Fibroblast of the aortic adventitia (primary cell): Measurements from ENCODE around the gene CENPN. TPM values are rescaled to one million over a fixed set of nuclear protein-coding genes. Genes with fewer than 3 reads are reported as not detected.
A peak's percentile ranks its signal among the peaks of the same experiment; 100 is the strongest.

Experiments
- DNase-seq: peaks from one replicate; pipeline ENCODE4 v3.0.0-alpha.2; 2010; ENCODE audit warnings: low read depth
- H3K4me3 ChIP-seq: 2 replicates; pipeline ENCODE4 v1.5.1; 2011; ENCODE audit warnings: low read depth, mild to moderate bottlenecking, control low read depth, low read length, moderate library complexity
- total RNA-seq: library from RNA; depleted of rRNA; stranded (reverse); fragments of >200 nt; gene quantifications from 2 replicates; pipeline ENCODE4 v1.2.3, GENCODE V29; 2012; ENCODE audit warnings: low replicate concordance
- TF ChIP-seq, protein P1 (sequence below): IDR thresholded peaks from 2 replicates; pipeline ENCODE4 v1.5.1; 2011; ENCODE audit warnings: mild to moderate bottlenecking, low read length, control low read depth, inconsistent platforms; ENCODE audit not compliant: insufficient read depth

Gene CENPN
- total RNA-seq, 1 donor: 65.5 TPM

DNA sequence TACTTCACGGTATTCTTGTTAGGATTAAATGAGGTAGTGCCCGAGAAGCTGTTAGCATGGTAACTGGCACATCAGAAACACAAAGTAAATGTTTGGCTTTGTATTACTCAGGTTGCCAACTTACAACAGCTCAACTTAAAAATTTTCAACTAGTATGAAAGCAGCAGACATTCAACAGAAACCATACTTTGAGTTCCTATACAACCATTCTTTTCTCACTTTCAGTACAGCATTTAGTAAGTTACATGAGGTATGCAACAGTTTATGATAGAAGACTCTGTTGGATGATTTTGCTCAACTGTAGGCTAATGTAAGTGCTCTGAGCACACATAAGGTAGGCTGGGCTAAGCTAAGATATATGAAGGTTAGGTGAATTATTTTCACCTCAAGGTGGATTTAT is 7.7 kb downstream of the CENPN start:
- H3K4me3 ChIP-seq: no peak overlapping the region
- no peak for DNase-seq
- TF ChIP-seq, protein P1, sequence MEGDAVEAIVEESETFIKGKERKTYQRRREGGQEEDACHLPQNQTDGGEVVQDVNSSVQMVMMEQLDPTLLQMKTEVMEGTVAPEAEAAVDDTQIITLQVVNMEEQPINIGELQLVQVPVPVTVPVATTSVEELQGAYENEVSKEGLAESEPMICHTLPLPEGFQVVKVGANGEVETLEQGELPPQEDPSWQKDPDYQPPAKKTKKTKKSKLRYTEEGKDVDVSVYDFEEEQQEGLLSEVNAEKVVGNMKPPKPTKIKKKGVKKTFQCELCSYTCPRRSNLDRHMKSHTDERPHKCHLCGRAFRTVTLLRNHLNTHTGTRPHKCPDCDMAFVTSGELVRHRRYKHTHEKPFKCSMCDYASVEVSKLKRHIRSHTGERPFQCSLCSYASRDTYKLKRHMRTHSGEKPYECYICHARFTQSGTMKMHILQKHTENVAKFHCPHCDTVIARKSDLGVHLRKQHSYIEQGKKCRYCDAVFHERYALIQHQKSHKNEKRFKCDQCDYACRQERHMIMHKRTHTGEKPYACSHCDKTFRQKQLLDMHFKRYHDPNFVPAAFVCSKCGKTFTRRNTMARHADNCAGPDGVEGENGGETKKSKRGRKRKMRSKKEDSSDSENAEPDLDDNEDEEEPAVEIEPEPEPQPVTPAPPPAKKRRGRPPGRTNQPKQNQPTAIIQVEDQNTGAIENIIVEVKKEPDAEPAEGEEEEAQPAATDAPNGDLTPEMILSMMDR: no peak

DNA sequence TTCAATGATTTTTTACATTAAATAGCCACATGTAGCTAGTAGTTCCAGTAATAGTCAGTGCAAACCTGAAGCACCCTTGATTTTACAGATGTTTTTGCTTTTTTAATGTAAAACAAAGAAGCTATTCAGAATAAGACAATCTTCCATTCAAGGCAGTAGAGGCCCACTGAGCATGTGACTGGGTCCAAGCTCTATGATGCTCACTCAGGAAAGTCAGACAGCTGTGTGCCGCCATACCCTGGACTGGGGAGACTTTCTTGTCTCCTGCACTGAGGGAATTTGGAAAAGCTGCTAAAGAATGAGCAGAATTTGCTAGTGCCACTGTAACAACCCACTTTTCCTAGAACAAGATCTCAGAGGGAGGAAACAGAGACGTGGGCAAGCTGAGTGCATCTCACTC is 11.5 kb downstream of the CENPN start:
- no peak overlapping the region for H3K4me3 ChIP-seq
- DNase-seq: no peak
- TF ChIP-seq, protein P1: no peak

DNA sequence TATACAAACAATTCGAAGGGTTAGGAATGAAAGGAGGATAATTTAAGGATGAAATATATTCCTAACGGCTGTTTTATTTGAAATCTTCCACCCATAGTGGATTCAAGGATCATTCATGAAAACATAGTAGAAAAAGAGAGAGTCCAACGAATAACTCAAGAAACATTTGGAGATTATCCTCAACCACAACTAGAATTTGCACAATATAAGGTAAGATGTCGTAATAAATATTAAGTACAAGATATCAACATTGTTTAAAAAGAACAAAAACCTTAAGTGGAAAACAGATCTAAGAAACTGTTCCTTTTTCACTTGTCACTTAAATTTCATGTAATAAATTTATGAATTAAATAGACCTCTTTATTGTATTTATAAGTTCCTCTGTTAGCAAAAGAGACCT is 19.4 kb downstream of the CENPN start:
- no peak for DNase-seq
- TF ChIP-seq, protein P1: no peak
- H3K4me3 ChIP-seq: no peak overlapping the region

DNA sequence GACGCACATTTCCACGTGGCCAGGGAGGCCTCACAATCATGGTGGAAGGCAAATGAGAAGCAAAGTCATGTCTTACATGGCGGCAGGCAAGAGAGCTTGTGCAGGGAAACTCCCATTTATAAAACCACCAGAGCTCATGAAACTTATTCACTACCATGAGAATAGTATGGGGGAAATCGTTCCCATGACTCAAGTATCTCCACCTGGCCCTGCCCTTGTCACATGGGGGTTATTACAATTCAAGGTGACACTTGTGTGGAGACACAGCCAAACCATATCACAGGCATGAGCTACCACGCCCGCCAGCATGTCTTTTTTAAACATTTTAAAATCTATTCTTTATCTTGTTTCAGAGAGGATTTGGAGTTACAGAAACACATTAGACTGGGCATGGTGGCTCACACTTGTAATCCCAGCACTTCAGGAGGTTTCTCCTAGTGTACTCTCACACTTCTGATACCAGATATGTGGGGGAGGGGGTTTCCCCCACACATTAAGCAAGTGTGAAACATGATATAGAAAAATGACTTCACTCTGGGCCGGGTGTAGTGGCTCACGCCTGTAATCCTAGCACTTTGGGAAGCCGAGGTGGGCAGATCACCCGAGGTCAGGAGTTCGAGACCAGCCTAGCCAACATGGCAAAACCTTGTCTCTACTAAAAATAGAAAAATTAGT is 23.1 kb downstream of the CENPN start:
- no peak overlapping the region for H3K4me3 ChIP-seq
- TF ChIP-seq, protein P1: no peak
- DNase-seq: no peak

DNA sequence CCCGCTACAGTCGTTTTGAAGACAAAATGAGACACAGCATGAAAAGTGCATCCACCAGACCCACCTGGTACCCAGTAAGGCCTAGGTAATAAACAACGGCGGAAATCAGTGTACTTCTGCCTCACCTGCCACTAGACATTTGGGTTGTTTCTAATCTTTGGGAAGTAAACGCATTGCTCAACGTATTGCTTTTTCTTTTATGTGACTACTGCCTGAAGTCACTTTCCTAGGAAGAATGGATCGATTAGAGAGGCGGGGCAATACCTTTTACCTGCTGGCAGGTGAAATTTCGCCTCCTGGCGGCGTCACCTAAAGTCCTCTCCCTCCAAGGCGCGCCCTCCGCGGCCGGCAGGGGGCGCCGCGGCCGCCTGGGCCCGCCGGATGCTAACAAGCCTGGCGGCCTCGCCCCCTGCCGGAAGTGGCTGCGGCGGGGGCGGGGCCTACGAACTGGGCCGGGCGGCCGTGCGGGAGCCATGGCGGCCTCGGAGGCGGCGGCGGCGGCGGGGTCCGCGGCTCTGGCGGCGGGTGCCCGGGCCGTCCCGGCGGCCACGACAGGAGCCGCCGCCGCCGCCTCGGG is 28.5 kb downstream of the CENPN start, which contains the start of gene ATMIN:
ATMIN (plus strand) TSS at position 445 of the 577 bp plus-strand sequence; CDS start at position 474, 29 bp downstream.
- TF ChIP-seq, protein P1: peak; percentile 80
- peak; percentile 66 for DNase-seq
- peak within 1 kb of the TSS; percentile 80 for H3K4me3 ChIP-seq

DNA sequence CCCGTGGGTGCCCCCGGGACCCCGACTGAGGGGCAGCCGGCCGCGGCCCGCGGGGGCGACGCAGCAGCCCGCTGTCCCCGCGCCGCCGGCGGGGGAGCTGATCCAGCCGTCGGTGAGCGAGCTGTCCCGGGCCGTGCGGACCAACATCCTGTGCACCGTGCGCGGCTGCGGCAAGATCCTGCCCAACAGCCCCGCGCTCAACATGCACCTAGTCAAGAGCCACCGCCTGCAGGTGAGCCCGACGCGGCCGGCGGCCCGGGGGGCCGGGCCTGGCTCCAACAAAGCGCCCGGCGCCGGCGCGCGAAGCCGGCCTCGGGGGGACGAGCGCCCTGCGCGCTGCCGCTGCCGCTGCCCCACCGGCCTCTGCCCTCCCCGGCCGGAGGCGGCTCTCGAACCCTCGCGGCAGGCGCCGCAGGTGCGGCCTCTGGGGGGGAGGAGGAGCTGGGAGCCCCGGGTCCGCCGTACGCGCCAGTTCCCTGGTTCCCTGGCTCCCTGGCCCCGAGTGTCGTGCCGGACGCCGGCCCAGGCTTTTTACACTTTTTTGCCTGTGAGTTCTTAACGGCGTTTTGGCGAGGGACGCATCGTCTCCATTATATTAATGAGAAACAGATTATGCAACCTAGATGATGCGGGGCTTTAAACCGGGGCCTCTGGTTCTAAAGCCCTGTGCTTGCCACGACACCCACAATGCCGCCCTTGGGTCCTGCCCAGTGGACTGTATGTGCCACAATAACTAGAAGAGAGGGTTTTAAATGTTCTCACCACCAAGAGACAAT is 29.1 kb downstream of the CENPN start:
- TF ChIP-seq, protein P1: no peak
- peak; percentile 33 for DNase-seq
- H3K4me3 ChIP-seq: peak overlapping the region; percentile 80
